H9 (cell line): ENCODE measurements around the gene UBA5. TPM values are rescaled to one million over a fixed set of nuclear protein-coding genes. Genes with fewer than 3 reads are reported as not detected.
A peak's percentile ranks its signal among the peaks of the same experiment; 100 is the strongest.

ENCODE experiments used
- DNase-seq: peaks from one replicate; pipeline ENCODE4 v3.0.0-alpha.2; 2017
- H2AFZ ChIP-seq: one replicate; pipeline ENCODE4 v1.6.1; 2013; ENCODE audit warnings: mild to moderate bottlenecking, low read length, control low read depth, moderate library complexity
- H2AK5ac ChIP-seq: 2 replicates; pipeline ENCODE4 v1.6.1; 2013; ENCODE audit warnings: low read length, control low read depth, mixed read lengths; ENCODE audit not compliant: insufficient read length
- H2BK120ac ChIP-seq: one replicate; pipeline ENCODE4 v1.6.1; 2013; ENCODE audit warnings: low read depth, mild to moderate bottlenecking, low read length, control low read depth, inconsistent platforms; ENCODE audit not compliant: poor library complexity, severe bottlenecking
- H2BK12ac ChIP-seq: 2 replicates; pipeline ENCODE4 v1.6.1; 2013; ENCODE audit warnings: low read length, control low read depth, mixed read lengths, low read depth; ENCODE audit not compliant: insufficient read length
- H2BK15ac ChIP-seq: 2 replicates; pipeline ENCODE4 v1.6.1; 2013; ENCODE audit warnings: low read depth, low read length, control low read depth
- H2BK20ac ChIP-seq: one replicate; pipeline ENCODE4 v1.6.1; 2013; ENCODE audit warnings: low read depth, mild to moderate bottlenecking, low read length, control low read depth, inconsistent platforms; ENCODE audit not compliant: poor library complexity, severe bottlenecking
- H2BK5ac ChIP-seq: 2 replicates; pipeline ENCODE4 v1.6.1; 2013; ENCODE audit warnings: low read length, control low read depth, mixed read lengths; ENCODE audit not compliant: insufficient read length
- H3K14ac ChIP-seq: 2 replicates; pipeline ENCODE4 v1.6.1; 2013; ENCODE audit warnings: low read length, control low read depth; ENCODE audit not compliant: insufficient read depth
- H3K18ac ChIP-seq: 2 replicates; pipeline ENCODE4 v1.6.1; 2013; ENCODE audit warnings: low read depth, mild to moderate bottlenecking, mixed read lengths, low read length, control low read depth; ENCODE audit not compliant: insufficient read length
- H3K23ac ChIP-seq: 2 replicates; pipeline ENCODE4 v1.6.1; 2013; ENCODE audit warnings: low read length, control low read depth, mixed read lengths, low read depth; ENCODE audit not compliant: insufficient read length
- H3K23me2 ChIP-seq: 2 replicates; pipeline ENCODE4 v1.6.1; 2013; ENCODE audit warnings: low read depth, mild to moderate bottlenecking, mixed read lengths, low read length, control low read depth; ENCODE audit not compliant: insufficient read length, poor library complexity, severe bottlenecking
- H3K27ac ChIP-seq: 2 replicates; pipeline ENCODE4 v1.5.1; 2013; ENCODE audit warnings: low read length, control low read depth, mixed read lengths, low read depth; ENCODE audit not compliant: insufficient read length
- H3K27me3 ChIP-seq: 2 replicates; pipeline ENCODE4 v1.6.1; 2013; ENCODE audit warnings: low read length, control low read depth, inconsistent platforms; ENCODE audit not compliant: insufficient read depth
- H3K4ac ChIP-seq: 2 replicates; pipeline ENCODE4 v1.6.1; 2013; ENCODE audit warnings: low read depth, mild to moderate bottlenecking, control low read depth, inconsistent platforms, low read length, moderate library complexity
- H3K4me1 ChIP-seq: 2 replicates; pipeline ENCODE4 v1.6.1; 2013; ENCODE audit warnings: low read length, control low read depth, inconsistent platforms; ENCODE audit not compliant: insufficient read depth
- H3K4me2 ChIP-seq: 2 replicates; pipeline ENCODE4 v1.6.1; 2013; ENCODE audit warnings: low read length, control low read depth, mixed read lengths; ENCODE audit not compliant: insufficient read length, insufficient read depth
- H3K56ac ChIP-seq: 2 replicates; pipeline ENCODE4 v1.6.1; 2013; ENCODE audit warnings: low read depth, mild to moderate bottlenecking, mixed read lengths, low read length, control low read depth; ENCODE audit not compliant: insufficient read length
- H3K79me1 ChIP-seq: 2 replicates; pipeline ENCODE4 v1.6.1; 2013; ENCODE audit warnings: low read depth, mild to moderate bottlenecking, moderate library complexity, low read length, control low read depth, inconsistent platforms; ENCODE audit not compliant: insufficient read depth, poor library complexity, severe bottlenecking
- H3K79me2 ChIP-seq: 2 replicates; pipeline ENCODE4 v1.6.1; 2013; ENCODE audit warnings: low read length, control low read depth, inconsistent platforms; ENCODE audit not compliant: insufficient read depth
- H3K9ac ChIP-seq: 2 replicates; pipeline ENCODE4 v1.6.1; 2013; ENCODE audit warnings: low read length, control low read depth, mixed read lengths; ENCODE audit not compliant: insufficient read length; ENCODE audit errors: extremely low read depth
- H3K9me3 ChIP-seq: one replicate; pipeline ENCODE4 v1.6.1; 2013; ENCODE audit warnings: low read depth, low read length, inconsistent platforms; ENCODE audit not compliant: control insufficient read depth
- H3T11ph ChIP-seq: one replicate; pipeline ENCODE4 v1.6.1; 2013; ENCODE audit warnings: mild to moderate bottlenecking, low read length, control low read depth, inconsistent platforms
- H4K20me1 ChIP-seq: one replicate; pipeline ENCODE4 v1.6.1; 2013; ENCODE audit not compliant: control insufficient read depth, insufficient read length, insufficient read depth
- H4K5ac ChIP-seq: 2 replicates; pipeline ENCODE4 v1.6.1; 2013; ENCODE audit warnings: low read depth, mild to moderate bottlenecking, mixed read lengths, low read length, control low read depth; ENCODE audit not compliant: insufficient read length
- H4K8ac ChIP-seq: replicated peaks from 2 replicates; pipeline ENCODE4 v1.6.1; 2013; ENCODE audit warnings: low read length, control low read depth, mixed read lengths, low read depth; ENCODE audit not compliant: insufficient read length
- H4K91ac ChIP-seq: 2 replicates; pipeline ENCODE4 v1.6.1; 2013; ENCODE audit warnings: low read depth, mild to moderate bottlenecking, moderate library complexity, mixed read lengths, low read length, control low read depth; ENCODE audit not compliant: insufficient read length
- H3K27ac Mint-ChIP-seq, 3 experiments: 2 replicates in 2 of 3; 3 replicates in 1 of 3; pipeline ENCODE4 v1.8.0; 2020 to 2021; ENCODE audit warnings: mixed read lengths in 3 of 3, mild to moderate bottlenecking in 1 of 3, moderate library complexity in 1 of 3
- H3K27me3 Mint-ChIP-seq: 2 replicates; pipeline ENCODE4 v1.8.0; 2021; ENCODE audit warnings: low read depth, mild to moderate bottlenecking, moderate library complexity, mixed read lengths
- H3K36me3 Mint-ChIP-seq, 3 experiments: 2 replicates in 2 of 3; 3 replicates in 1 of 3; pipeline ENCODE4 v1.8.0; 2020 to 2021; ENCODE audit warnings: low read depth in 3 of 3, mixed read lengths in 3 of 3; ENCODE audit not compliant: insufficient read depth in 1 of 3
- H3K4me1 Mint-ChIP-seq, 2 experiments: 2 replicates each; pipeline ENCODE4 v1.8.0; 2020; ENCODE audit warnings: mixed read lengths in 2 of 2
- H3K4me3 Mint-ChIP-seq, 2 experiments: 2 replicates in 1 of 2; 3 replicates in 1 of 2; pipeline ENCODE4 v1.8.0; 2020 to 2021; ENCODE audit warnings: mild to moderate bottlenecking in 2 of 2, mixed read lengths in 2 of 2, moderate library complexity in 1 of 2
- H3K9me3 Mint-ChIP-seq, 2 experiments: 2 replicates in 1 of 2; 3 replicates in 1 of 2; pipeline ENCODE4 v1.8.0; 2020; ENCODE audit warnings: mild to moderate bottlenecking in 2 of 2, mixed read lengths in 2 of 2, moderate library complexity in 1 of 2
- WGBS: extraction: QIAGEN DNeasy Blood & Tissue Kit; methylation state at CpG from one replicate; pipeline ENCODE4 v1.1.7; 2013; ENCODE audit warnings: missing lambda C conversion rate, low lambda C conversion rate, mixed read lengths; ENCODE audit not compliant: insufficient read length; ENCODE audit errors: extremely low coverage; 5-methylcytosine and 5-hydroxymethylcytosine counted together
- total RNA-seq: library from RNA; stranded (reverse); gene quantifications from 2 replicates; pipeline ENCODE4 v1.2.1, GENCODE V29; 2021
- TF ChIP-seq, protein P1 (sequence below): fragments of 200-600 bp; sonication (generic); conservative IDR thresholded peaks from 3 replicates; pipeline ENCODE4 v1.8.0; 2021; ENCODE audit warnings: antibody characterized with exemption, mild to moderate bottlenecking

The UBA5 gene
- total RNA-seq, 1 experiment from 2014 or later: 37.7 TPM

- peaks cover 2% of the 10 kb centered on the region for H3K23me2 ChIP-seq
- no peak overlapping the region for H2BK15ac ChIP-seq
- H3K4ac ChIP-seq: no peak overlapping the region
- H3K27ac ChIP-seq: no peak overlapping the region
- H3K4me2 ChIP-seq: no peak overlapping the region
- H3T11ph ChIP-seq: no peak overlapping the region
- H2BK12ac ChIP-seq: no peak overlapping the region
- H4K8ac ChIP-seq: no peak overlapping the region
- no peaks in the 10 kb centered on the region for H3K27me3 ChIP-seq
- no peak overlapping the region for H2BK120ac ChIP-seq
- H3K79me2 ChIP-seq: no peaks in the 10 kb centered on the region
- Mint-ChIP-seq H3K4me1 (peaks cover 12 to 17% of the 10 kb centered on the region in 2 experiments), H3K36me3 (no peaks in the 10 kb centered on the region), H3K4me3 (no peak overlapping the region), H3K27me3 (no peaks in the 10 kb centered on the region), H3K9me3 (no peaks in the 10 kb centered on the region), H3K27ac (no peak overlapping the region)
- H3K79me1 ChIP-seq: no peaks in the 10 kb centered on the region
- no peaks in the 10 kb centered on the region; the same call in 1 of the 2 replicates for H3K4me1 ChIP-seq
- no peak overlapping the region for H3K9ac ChIP-seq
- no peak overlapping the region for H4K91ac ChIP-seq
- H3K14ac ChIP-seq: no peak overlapping the region
- H2AFZ ChIP-seq: no peak overlapping the region
- H2BK20ac ChIP-seq: no peak overlapping the region
- no peak overlapping the region for H3K23ac ChIP-seq
- TF ChIP-seq, protein P1, sequence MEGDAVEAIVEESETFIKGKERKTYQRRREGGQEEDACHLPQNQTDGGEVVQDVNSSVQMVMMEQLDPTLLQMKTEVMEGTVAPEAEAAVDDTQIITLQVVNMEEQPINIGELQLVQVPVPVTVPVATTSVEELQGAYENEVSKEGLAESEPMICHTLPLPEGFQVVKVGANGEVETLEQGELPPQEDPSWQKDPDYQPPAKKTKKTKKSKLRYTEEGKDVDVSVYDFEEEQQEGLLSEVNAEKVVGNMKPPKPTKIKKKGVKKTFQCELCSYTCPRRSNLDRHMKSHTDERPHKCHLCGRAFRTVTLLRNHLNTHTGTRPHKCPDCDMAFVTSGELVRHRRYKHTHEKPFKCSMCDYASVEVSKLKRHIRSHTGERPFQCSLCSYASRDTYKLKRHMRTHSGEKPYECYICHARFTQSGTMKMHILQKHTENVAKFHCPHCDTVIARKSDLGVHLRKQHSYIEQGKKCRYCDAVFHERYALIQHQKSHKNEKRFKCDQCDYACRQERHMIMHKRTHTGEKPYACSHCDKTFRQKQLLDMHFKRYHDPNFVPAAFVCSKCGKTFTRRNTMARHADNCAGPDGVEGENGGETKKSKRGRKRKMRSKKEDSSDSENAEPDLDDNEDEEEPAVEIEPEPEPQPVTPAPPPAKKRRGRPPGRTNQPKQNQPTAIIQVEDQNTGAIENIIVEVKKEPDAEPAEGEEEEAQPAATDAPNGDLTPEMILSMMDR: peak; percentile 83
- H3K56ac ChIP-seq: no peak overlapping the region
- H2AK5ac ChIP-seq: no peak overlapping the region
- H3K9me3 ChIP-seq: no peaks in the 10 kb centered on the region
- no peak overlapping the region for H3K18ac ChIP-seq
- H2BK5ac ChIP-seq: no peak overlapping the region
- H4K20me1 ChIP-seq: no peaks in the 10 kb centered on the region
- no peak for DNase-seq
- H4K5ac ChIP-seq: no peak overlapping the region
- no CpG with 5 or more reads among the region's 2 CpGs for WGBS
Observed at GRCh38 chr3:132726341-132726823, 66.3 kb downstream of the UBA5 start.

Other genes with a start within 250 kb of the UBA5 start
- 16.6 and 18.1 TPM in 2 replicates for gene DNAJC13, start 242.8 kb upstream of the UBA5 start, total RNA-seq
- not detected in 2 replicates for gene ACKR4, start 63.1 kb upstream of the UBA5 start, total RNA-seq
- 15.6 and 18.0 TPM in 2 replicates for gene ACAD11, start 520 bp upstream of the UBA5 start, total RNA-seq
- gene NPHP3, start 62.1 kb downstream of the UBA5 start, total RNA-seq: 9.4 and 10.8 TPM in 2 replicates